Measurements from ENCODE around the gene PIAS1.
"Not testable (repeated sequence)": the region's sequence is repeated elsewhere in the genome, so short reads cannot be mapped to it uniquely, and the experiment has no call there.

Gene PIAS1

GRCh38 chr15:68053701-68054627 is at the start of gene PIAS1:
TSS of gene PIAS1 (plus strand) at chr15:68054315. CDS start at chr15:68054327, 12 bp downstream.
- peak within 1 kb of the TSS; percentile 43; the same call in 1 of the 2 replicates for H3K27ac ChIP-seq (ENCODE audit: low read length)
- H3K9ac ChIP-seq (ENCODE audit: low read length): peak within 1 kb of the TSS; percentile 79
- H2AFZ ChIP-seq (ENCODE audit: low read length): peak within 1 kb of the TSS; percentile 83
- no peaks in the 10 kb centered on the region for H3K9me3 ChIP-seq (replicated peaks; ENCODE audit: insufficient read depth, low read length)
- peaks cover 13% of the 10 kb centered on the region for H3K4me1 ChIP-seq (ENCODE audit: low read length)
- peaks cover 3% of the 10 kb centered on the region for H3F3A ChIP-seq (ENCODE audit: insufficient read depth, low read length)
- peak within 1 kb of the TSS; percentile 74 for H3K4me2 ChIP-seq (ENCODE audit: low read depth, low read length)
- no peaks in the 10 kb centered on the region for H3K36me3 ChIP-seq (replicated peaks; ENCODE audit: insufficient read depth, low read length)
- H3K79me2 ChIP-seq (ENCODE audit: low read length): peaks cover 48% of the 10 kb centered on the region
- H3K9me2 ChIP-seq (replicated peaks; ENCODE audit: insufficient read depth, low read length): no peaks in the 10 kb centered on the region
- 0 out of 2 replicates have a peak, but pooled peaks cover 12% of the 10 kb centered on the region for H4K20me1 ChIP-seq (ENCODE audit: insufficient read depth, low read length)
- H3K27me3 ChIP-seq (replicated peaks; ENCODE audit: insufficient read depth, low read length): no peaks in the 10 kb centered on the region
- peak within 1 kb of the TSS; percentile 80 for H3K4me3 ChIP-seq (ENCODE audit: low read length)
- TF ChIP-seq EZH2phosphoT487 (IDR thresholded peaks at IDR 0.05; ENCODE audit: low read length) (no peak), CTCF (IDR thresholded peaks at IDR 0.05; ENCODE audit: low read length) (peak; percentile 5; the same call in 1 of the 2 replicates)
- peak; percentile 93 for DNase-seq

GRCh38 chr15:68007642-68008041 is 46.5 kb upstream of the PIAS1 start:
- H3K9me2 ChIP-seq (replicated peaks; ENCODE audit: insufficient read depth, low read length); H3K9ac ChIP-seq (ENCODE audit: low read length); H4K20me1 ChIP-seq (ENCODE audit: insufficient read depth, low read length); H3K4me1 ChIP-seq (ENCODE audit: low read length); H3K4me3 ChIP-seq (ENCODE audit: low read length); H3K27ac ChIP-seq (ENCODE audit: low read length); H3F3A ChIP-seq (ENCODE audit: insufficient read depth, low read length); H3K4me2 ChIP-seq (ENCODE audit: low read depth, low read length); H3K9me3 ChIP-seq (replicated peaks; ENCODE audit: insufficient read depth, low read length); H3K36me3 ChIP-seq (replicated peaks; ENCODE audit: insufficient read depth, low read length); H3K27me3 ChIP-seq (replicated peaks; ENCODE audit: insufficient read depth, low read length); H3K79me2 ChIP-seq (ENCODE audit: low read length); H2AFZ ChIP-seq (ENCODE audit: low read length); DNase-seq: not testable (repeated sequence)

- Histone ChIP-seq H3K79me2 (ENCODE audit: low read length) (no peaks in the 10 kb centered on the region), H3K4me1 (ENCODE audit: low read length) (no peaks in the 10 kb centered on the region), H3K4me2 (ENCODE audit: low read depth, low read length) (no peak overlapping the region), H3K27me3 (replicated peaks; ENCODE audit: insufficient read depth, low read length) (no peaks in the 10 kb centered on the region), H3K9ac (ENCODE audit: low read length) (no peak overlapping the region), H3K4me3 (ENCODE audit: low read length) (no peak overlapping the region), H4K20me1 (ENCODE audit: insufficient read depth, low read length) (no peaks in the 10 kb centered on the region), H3K9me3 (replicated peaks; ENCODE audit: insufficient read depth, low read length) (no peaks in the 10 kb centered on the region), H3K27ac (ENCODE audit: low read length) (no peak overlapping the region), H2AFZ (ENCODE audit: low read length) (no peak overlapping the region), H3K36me3 (replicated peaks; ENCODE audit: insufficient read depth, low read length) (no peaks in the 10 kb centered on the region), H3K9me2 (replicated peaks; ENCODE audit: insufficient read depth, low read length) (no peaks in the 10 kb centered on the region), H3F3A (ENCODE audit: insufficient read depth, low read length) (no peaks in the 10 kb centered on the region)
- TF ChIP-seq EZH2 (optimal IDR thresholded peaks at IDR 0.05; ENCODE audit: low read depth, low read length) (no peak), CTCF (IDR thresholded peaks at IDR 0.05; ENCODE audit: low read length) (no peak), EZH2phosphoT487 (IDR thresholded peaks at IDR 0.05; ENCODE audit: low read length) (no peak)
- DNase-seq: no peak
These were observed 43.6 kb upstream of the PIAS1 start for GRCh38 chr15:68010361-68011153.
